ENCODE measurements around the gene REG1A.

GRCh38 chr2:79128406-79128805, 8.1 kb downstream of the REG1A start:
- TF ChIP-seq CTCF (IDR thresholded peaks at IDR 0.05; ENCODE audit: low read depth, low read length) = no peak
- no peak for TF ChIP-seq POLR2A (IDR thresholded peaks at IDR 0.05; ENCODE audit: extremely low read depth, insufficient read length)
- TF ChIP-seq MAX (IDR thresholded peaks at IDR 0.05; ENCODE audit: low read depth, low read length) = no peak
- no peak for TF ChIP-seq MYC (IDR thresholded peaks at IDR 0.05; ENCODE audit: low read depth, low read length)
